K562 (cell line): ENCODE results near the gene IL27RA. TPM values are rescaled to one million over a fixed set of nuclear protein-coding genes. Genes with fewer than 3 reads are reported as not detected.

Experiments used
- ATF7 ChIP-seq: fragments of 450-650 bp; IDR thresholded peaks from 2 replicates; pipeline ENCODE4 v1.7.1; 2014; ENCODE audit warnings: mild to moderate bottlenecking, moderate library complexity
- CEBPG ChIP-seq, 3 experiments: fragments of 200-800 bp in 1 of 3; sonication (Bioruptor generic) in 1 of 3; sonication (generic) in 1 of 3; formaldehyde crosslinking in 1 of 3; IDR thresholded peaks in 2 of 3; conservative IDR thresholded peaks in 1 of 3; 2 replicates each; pipeline versions ENCODE4 v1.6.1 to v1.8.0; 2016 to 2022; ENCODE audit warnings: missing compliant biosample characterization in 2 of 3, missing genetic modification characterization in 2 of 3, mild to moderate bottlenecking in 1 of 3, missing genetic modification reagents in 1 of 3
- FOXJ3 ChIP-seq: sonication (generic); formaldehyde crosslinking; IDR thresholded peaks from 2 replicates; pipeline ENCODE4 v1.4.0; 2020; ENCODE audit warnings: mild to moderate bottlenecking, missing genetic modification reagents
- FOXM1 ChIP-seq, 2 experiments: fragments of 450-650 bp in 1 of 2; sonication (generic) in 1 of 2; formaldehyde crosslinking in 1 of 2; IDR thresholded peaks; 2 replicates each; pipeline versions ENCODE4 v1.6.1 to v1.9.0; 2017 to 2022; ENCODE audit warnings: low read depth in 2 of 2, mild to moderate bottlenecking in 2 of 2, missing genetic modification reagents in 1 of 2, moderate library complexity in 1 of 2
- GTF2F1 ChIP-seq: IDR thresholded peaks from 2 replicates; pipeline ENCODE4 v1.6.1; 2011; ENCODE audit warnings: low read depth, low read length, improper control_type of control experiment
- GTF3C2 ChIP-seq: IDR thresholded peaks from 3 replicates; pipeline ENCODE4 v1.6.1; 2011; ENCODE audit warnings: borderline replicate concordance, mild to moderate bottlenecking, moderate library complexity; ENCODE audit not compliant: insufficient read length; ENCODE audit errors: extremely low read depth
- HNRNPUL1 ChIP-seq: fragments of 200-400 bp; formaldehyde crosslinking; IDR thresholded peaks from 2 replicates; pipeline ENCODE4 v1.6.1; 2017; ENCODE audit warnings: low read length
- MAFK ChIP-seq: IDR thresholded peaks from 2 replicates; pipeline ENCODE4 v1.6.1; 2011; ENCODE audit warnings: low read length, improper control_type of control experiment
- MCM2 ChIP-seq: fragments of 450-650 bp; IDR thresholded peaks from 2 replicates; pipeline ENCODE4 v1.6.1; 2017; ENCODE audit warnings: low read depth, mild to moderate bottlenecking
- MEF2D ChIP-seq: conservative IDR thresholded peaks from 2 replicates; pipeline ENCODE4 v1.6.1; 2016; ENCODE audit warnings: low read depth, missing genetic modification characterization, missing compliant biosample characterization
- MTA1 ChIP-seq: fragments of 450-650 bp; IDR thresholded peaks from 2 replicates; pipeline ENCODE4 v1.6.1; 2017; ENCODE audit warnings: borderline replicate concordance
- NR1H2 ChIP-seq: sonication (generic); formaldehyde crosslinking; IDR thresholded peaks from 2 replicates; pipeline ENCODE4 v1.4.0; 2020; ENCODE audit warnings: mild to moderate bottlenecking, missing genetic modification reagents
- PRMT5 ChIP-seq: sonication (generic); formaldehyde crosslinking; IDR thresholded peaks from 2 replicates; pipeline ENCODE4 v1.5.0; 2020; ENCODE audit warnings: missing genetic modification reagents
- RBM25 ChIP-seq: fragments of 200-400 bp; formaldehyde crosslinking; IDR thresholded peaks from 2 replicates; pipeline ENCODE4 v1.6.1; 2018; ENCODE audit warnings: low read length, low read depth, moderate library complexity; ENCODE audit not compliant: severe bottlenecking
- YY1 ChIP-seq, 3 experiments: IDR thresholded peaks; 2 replicates each; pipeline ENCODE4 v1.6.1; 2011; ENCODE audit warnings: low read length in 2 of 3, mild to moderate bottlenecking in 2 of 3, moderate library complexity in 2 of 3, borderline replicate concordance in 1 of 3, control low read depth in 1 of 3, low read depth in 1 of 3; ENCODE audit not compliant: insufficient read depth in 3 of 3, insufficient replicate concordance in 2 of 3, control insufficient read depth in 1 of 3, insufficient read length in 1 of 3; ENCODE audit errors: extremely low read depth in 1 of 3
- ZBTB1 ChIP-seq: sonication (generic); formaldehyde crosslinking; IDR thresholded peaks from 2 replicates; pipeline ENCODE4 v1.8.1; 2023; ENCODE audit warnings: missing genetic modification reagents, low read depth, mild to moderate bottlenecking, borderline replicate concordance
- ZC3H8 ChIP-seq: fragments of 450-650 bp; IDR thresholded peaks from 2 replicates; pipeline ENCODE4 v1.6.1; 2017
- ZNF583 ChIP-seq: fragments of 250-450 bp; sonication (Bioruptor Pico); IDR thresholded peaks from 2 replicates; pipeline ENCODE4 v1.4.0; 2020
- ZNF609 ChIP-seq: sonication (generic); formaldehyde crosslinking; IDR thresholded peaks from 2 replicates; pipeline ENCODE4 v1.8.1; 2023; ENCODE audit warnings: missing genetic modification reagents, mild to moderate bottlenecking, borderline replicate concordance
- ZNF668 ChIP-seq: fragments of 250-450 bp; sonication (Bioruptor Pico); IDR thresholded peaks from 2 replicates; pipeline ENCODE4 v1.8.0; 2022; ENCODE audit warnings: mild to moderate bottlenecking, inconsistent platforms
- ZNF77 ChIP-seq: fragments of 250-450 bp; sonication (Bioruptor Pico); IDR thresholded peaks from 2 replicates; pipeline ENCODE4 v1.5.0; 2020
- polyA plus RNA-seq, 8 experiments: library from polyadenylated mRNA; depleted of rRNA in 4 of 8; stranded (reverse) in 5 of 8; unstranded in 3 of 8; fragments of >200 nt; fragmentation: Nextera tagmentation in 2 of 8; fragmentation: Illumina TruSeq in 1 of 8; extraction: Ambion mirVana in 2 of 8; extraction: Trizol in 1 of 8; gene quantifications; 2 replicates each; pipeline versions ENCODE4 v1.2.1 to v1.2.3, GENCODE V29; 2011 to 2014; ENCODE audit warnings: inconsistent platforms in 1 of 8, missing spikeins in 1 of 8
- total RNA-seq, 7 experiments: library from RNA; depleted of rRNA in 6 of 7; stranded (reverse); fragments of >200 nt in 6 of 7; fragmentation: Illumina TruSeq in 2 of 7; extraction: Trizol in 2 of 7; gene quantifications; 2 replicates each; pipeline versions ENCODE4 v1.2.1 to v1.2.3, GENCODE V29; 2011 to 2021; ENCODE audit warnings: low replicate concordance in 1 of 7

IL27RA gene
- total and polyA plus RNA-seq, 9 of the 15 experiments (the other 6 are each of a cell fraction or from before 2014, with no cell fraction given) = 1.9 to 15.9 (median 12.0) TPM

DNA sequence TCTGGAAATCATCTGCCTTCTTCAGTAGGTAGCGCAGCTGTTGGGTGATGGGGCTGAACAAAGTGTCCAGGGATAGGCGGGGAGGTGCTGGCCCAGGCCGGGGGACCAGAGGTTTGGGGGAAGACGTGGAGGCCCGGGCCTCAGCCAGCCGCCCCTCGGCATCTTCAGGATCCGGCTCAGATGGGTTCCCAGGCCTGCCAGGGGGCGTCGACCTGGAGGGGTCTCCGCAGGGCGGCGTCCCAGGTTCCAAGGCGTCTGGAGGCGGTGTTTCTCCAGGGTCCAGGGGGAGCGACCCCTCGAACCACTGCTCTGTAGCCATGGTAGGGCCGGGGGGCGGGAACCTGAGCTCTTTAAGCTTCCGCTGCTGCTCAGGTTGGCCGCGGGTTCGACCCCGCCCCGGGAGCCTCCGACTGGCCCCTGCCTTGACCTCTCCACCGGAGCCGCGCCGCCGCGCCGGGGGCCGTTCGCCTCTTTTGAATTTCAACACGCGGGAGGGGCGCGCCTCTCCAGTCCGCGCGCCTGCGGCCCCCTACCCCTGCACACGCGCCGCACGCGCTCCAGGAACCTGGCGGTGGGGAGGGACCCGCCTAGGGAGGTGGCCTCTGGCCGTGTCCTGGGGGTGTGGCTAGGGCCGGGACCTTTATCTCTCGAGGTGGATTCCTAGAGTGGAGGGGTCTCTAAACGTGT is 53.9 kb downstream of the IL27RA start, which contains the start of gene C19orf67 (continued):
- TF ChIP-seq FOXM1 (IDR thresholded peaks at IDR 0.05; ENCODE audit: low read depth) (no peak), FOXM1 (CRISPR knock-in tag; IDR thresholded peaks at IDR 0.05; ENCODE audit: low read depth) (no peak), ZNF668 (CRISPR knock-in tag) (no peak), RBM25 (no peak), ZBTB1 (CRISPR knock-in tag) (no peak), FOXJ3 (CRISPR knock-in tag) (no peak), PRMT5 (CRISPR knock-in tag) (no peak), MEF2D (tag) (no peak), MCM2 (no peak), GTF3C2 (no peak), MAFK (no peak), HNRNPUL1 (no peak), ZNF609 (CRISPR knock-in tag) (no peak), GTF2F1 (no peak), CEBPG (CRISPR knock-in tag; IDR thresholded peaks at IDR 0.05) (no peak), CEBPG (tag; conservative IDR thresholded peaks at IDR 0.05 in 1 of 2, IDR thresholded peaks at IDR 0.05 in 1 of 2) (no peak), ZC3H8 (no peak), ZNF77 (CRISPR knock-in tag) (no peak), ATF7 (no peak), MTA1 (no peak), NR1H2 (no peak), YY1 (IDR thresholded peaks at IDR 0.05; ENCODE audit: borderline replicate concordance in 1 of 3, control insufficient read depth in 1 of 3, extremely low read depth in 1 of 3, insufficient read depth in 3 of 3, insufficient read length in 1 of 3, insufficient replicate concordance in 2 of 3, low read depth in 1 of 3, low read length in 2 of 3) (no peak), ZNF583 (CRISPR knock-in tag) (no peak)
